RWPE2 (cell line): Measurements from ENCODE around the gene DAAM1.

Experiments
- ATAC-seq: fragments of 200-7000 bp; cut with Tn5 transposase; 3 replicates; pipeline ENCODE4 v1.9.1; 2021; ENCODE audit warnings: low read depth
- DNase-seq: peaks from one replicate; pipeline ENCODE4 v3.0.0-alpha.2; 2020; ENCODE audit warnings: low spot score
- H3K27ac ChIP-seq: fragments of 450-650 bp; 2 replicates; pipeline ENCODE4 v1.5.1; 2017; ENCODE audit warnings: mild to moderate bottlenecking; ENCODE audit not compliant: poor library complexity, severe bottlenecking
- H3K27me3 ChIP-seq: fragments of 250-450 bp; sonication (Bioruptor Pico); 2 replicates; pipeline ENCODE4 v1.5.1; 2021; ENCODE audit warnings: mild to moderate bottlenecking, moderate library complexity; ENCODE audit not compliant: insufficient read depth, poor library complexity, severe bottlenecking
- H3K36me3 ChIP-seq: fragments of 250-450 bp; sonication (Bioruptor Pico); 2 replicates; pipeline ENCODE4 v1.5.1; 2020; ENCODE audit warnings: low read depth, mild to moderate bottlenecking, moderate library complexity
- H3K4me1 ChIP-seq: fragments of 250-450 bp; sonication (Bioruptor Pico); 2 replicates; pipeline ENCODE4 v1.5.1; 2021; ENCODE audit warnings: mild to moderate bottlenecking, moderate library complexity; ENCODE audit not compliant: insufficient read depth, poor library complexity, severe bottlenecking
- H3K4me3 ChIP-seq: fragments of 250-450 bp; sonication (Bioruptor Pico); 2 replicates; pipeline ENCODE4 v1.5.1; 2021; ENCODE audit warnings: mild to moderate bottlenecking, moderate library complexity; ENCODE audit not compliant: severe bottlenecking
- H3K9me3 ChIP-seq: fragments of 250-450 bp; sonication (Bioruptor Pico); 2 replicates; pipeline ENCODE4 v1.5.1; 2021; ENCODE audit warnings: mild to moderate bottlenecking, moderate library complexity; ENCODE audit not compliant: severe bottlenecking
- CTCF ChIP-seq: fragments of 450-650 bp; IDR thresholded peaks from one replicate; pipeline ENCODE4 v1.5.1; 2017; ENCODE audit warnings: mild to moderate bottlenecking, moderate library complexity; ENCODE audit not compliant: poor library complexity, severe bottlenecking

Gene DAAM1

GRCh38 chr14:59406454-59407245 is 218.2 kb downstream of the DAAM1 start:
- ATAC-seq (peak; percentile 43), DNase-seq (no peak)
- peak overlapping the region; percentile 82 for H3K27ac ChIP-seq
- H3K9me3 ChIP-seq: no peaks in the 10 kb centered on the region
- peaks cover 21% of the 10 kb centered on the region for H3K4me1 ChIP-seq
- no peak for TF ChIP-seq CTCF
- no peaks in the 10 kb centered on the region for H3K27me3 ChIP-seq
- no peak overlapping the region for H3K4me3 ChIP-seq
- H3K36me3 ChIP-seq: no peaks in the 10 kb centered on the region

GRCh38 chr14:59407246-59408010 is 219.0 kb downstream of the DAAM1 start:
- peak overlapping the region; percentile 82 for H3K27ac ChIP-seq
- DNase-seq (no peak), ATAC-seq (peak; percentile 98)

GRCh38 chr14:59415836-59416602 is 227.6 kb downstream of the DAAM1 start:
- H3K36me3 ChIP-seq: no peaks in the 10 kb centered on the region
- ATAC-seq: no peak
- TF ChIP-seq CTCF: no peak
- H3K27me3 ChIP-seq: no peaks in the 10 kb centered on the region
- no peak overlapping the region for H3K4me3 ChIP-seq
- no peaks in the 10 kb centered on the region for H3K9me3 ChIP-seq
- H3K27ac ChIP-seq: no peak overlapping the region
- no peaks in the 10 kb centered on the region for H3K4me1 ChIP-seq
- DNase-seq: no peak

More at GRCh38 chr14:59407246-59408010, 219.0 kb downstream of the DAAM1 start:
- Histone ChIP-seq H3K4me1 (peaks cover 21% of the 10 kb centered on the region), H3K4me3 (no peak overlapping the region), H3K27me3 (no peaks in the 10 kb centered on the region), H3K36me3 (no peaks in the 10 kb centered on the region), H3K9me3 (no peaks in the 10 kb centered on the region)
- TF ChIP-seq CTCF: no peak

- Histone ChIP-seq H3K4me1 (no peaks in the 10 kb centered on the region), H3K27me3 (no peaks in the 10 kb centered on the region), H3K4me3 (no peak overlapping the region), H3K27ac (no peak overlapping the region), H3K9me3 (no peaks in the 10 kb centered on the region), H3K36me3 (no peaks in the 10 kb centered on the region)
- no peak for ATAC-seq
- no peak for DNase-seq
- no peak for TF ChIP-seq CTCF
Measured at GRCh38 chr14:59417311-59417710, 228.8 kb downstream of the DAAM1 start.
